Effector memory CD4-positive, alpha-beta T cell (primary cell): ENCODE results near the gene HID1.

Source experiments
- DNase-seq, 3 donors: peaks; one replicate each; pipeline ENCODE4 v3.0.0-alpha.2; 2020
- H3K27ac ChIP-seq: 2 replicates; pipeline ENCODE4 v1.7.0; 2013; ENCODE audit warnings: mild to moderate bottlenecking, low read length, moderate library complexity; ENCODE audit not compliant: insufficient read depth, poor library complexity, severe bottlenecking
- H3K27me3 ChIP-seq: replicated peaks from 2 replicates; pipeline ENCODE4 v1.7.0; 2013; ENCODE audit warnings: mild to moderate bottlenecking, low read length; ENCODE audit not compliant: insufficient read depth, control insufficient read depth, poor library complexity, severe bottlenecking
- H3K36me3 ChIP-seq: 2 replicates; pipeline ENCODE4 v1.7.0; 2013; ENCODE audit warnings: mild to moderate bottlenecking, low read length, moderate library complexity; ENCODE audit not compliant: control insufficient read depth, insufficient read depth
- H3K4me1 ChIP-seq: 2 replicates; pipeline ENCODE4 v1.7.0; 2013; ENCODE audit warnings: low read length, mild to moderate bottlenecking; ENCODE audit not compliant: control insufficient read depth, insufficient read depth, poor library complexity, severe bottlenecking
- H3K4me3 ChIP-seq: 2 replicates; pipeline ENCODE4 v1.7.0; 2013; ENCODE audit warnings: low read length, low read depth, mild to moderate bottlenecking; ENCODE audit not compliant: insufficient read depth, poor library complexity, severe bottlenecking
- H3K9me3 ChIP-seq: 2 replicates; pipeline ENCODE4 v1.7.0; 2013; ENCODE audit warnings: mild to moderate bottlenecking, low read length, moderate library complexity; ENCODE audit not compliant: control insufficient read depth
- total RNA-seq, 3 donors: gene quantifications; one replicate each; lab custom pipeline; 2026; lab: John Stamatoyannopoulos, UW

The HID1 gene, protein sequence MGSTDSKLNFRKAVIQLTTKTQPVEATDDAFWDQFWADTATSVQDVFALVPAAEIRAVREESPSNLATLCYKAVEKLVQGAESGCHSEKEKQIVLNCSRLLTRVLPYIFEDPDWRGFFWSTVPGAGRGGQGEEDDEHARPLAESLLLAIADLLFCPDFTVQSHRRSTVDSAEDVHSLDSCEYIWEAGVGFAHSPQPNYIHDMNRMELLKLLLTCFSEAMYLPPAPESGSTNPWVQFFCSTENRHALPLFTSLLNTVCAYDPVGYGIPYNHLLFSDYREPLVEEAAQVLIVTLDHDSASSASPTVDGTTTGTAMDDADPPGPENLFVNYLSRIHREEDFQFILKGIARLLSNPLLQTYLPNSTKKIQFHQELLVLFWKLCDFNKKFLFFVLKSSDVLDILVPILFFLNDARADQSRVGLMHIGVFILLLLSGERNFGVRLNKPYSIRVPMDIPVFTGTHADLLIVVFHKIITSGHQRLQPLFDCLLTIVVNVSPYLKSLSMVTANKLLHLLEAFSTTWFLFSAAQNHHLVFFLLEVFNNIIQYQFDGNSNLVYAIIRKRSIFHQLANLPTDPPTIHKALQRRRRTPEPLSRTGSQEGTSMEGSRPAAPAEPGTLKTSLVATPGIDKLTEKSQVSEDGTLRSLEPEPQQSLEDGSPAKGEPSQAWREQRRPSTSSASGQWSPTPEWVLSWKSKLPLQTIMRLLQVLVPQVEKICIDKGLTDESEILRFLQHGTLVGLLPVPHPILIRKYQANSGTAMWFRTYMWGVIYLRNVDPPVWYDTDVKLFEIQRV
- 7.5 to 9.1 (median 8.1) reads per million in 3 donors for total RNA-seq

- H3K27me3 ChIP-seq: no peaks in the 10 kb centered on the region
- peak within 1 kb of the TSS; percentile 78 for H3K4me3 ChIP-seq
- no peaks in the 10 kb centered on the region for H3K36me3 ChIP-seq
- no peaks in the 10 kb centered on the region for H3K9me3 ChIP-seq
- peaks cover 10% of the 10 kb centered on the region for H3K4me1 ChIP-seq
- DNase-seq: peak; percentile 76 to 78 (median 78)
- H3K27ac ChIP-seq: no peak within 1 kb of the TSS
These were observed at the start of gene HID1 for GRCh38 chr17:74972107-74972972. HID1 (minus strand) TSS chr17:74972759; CDS start chr17:74972656, 103 bp downstream.

DNA sequence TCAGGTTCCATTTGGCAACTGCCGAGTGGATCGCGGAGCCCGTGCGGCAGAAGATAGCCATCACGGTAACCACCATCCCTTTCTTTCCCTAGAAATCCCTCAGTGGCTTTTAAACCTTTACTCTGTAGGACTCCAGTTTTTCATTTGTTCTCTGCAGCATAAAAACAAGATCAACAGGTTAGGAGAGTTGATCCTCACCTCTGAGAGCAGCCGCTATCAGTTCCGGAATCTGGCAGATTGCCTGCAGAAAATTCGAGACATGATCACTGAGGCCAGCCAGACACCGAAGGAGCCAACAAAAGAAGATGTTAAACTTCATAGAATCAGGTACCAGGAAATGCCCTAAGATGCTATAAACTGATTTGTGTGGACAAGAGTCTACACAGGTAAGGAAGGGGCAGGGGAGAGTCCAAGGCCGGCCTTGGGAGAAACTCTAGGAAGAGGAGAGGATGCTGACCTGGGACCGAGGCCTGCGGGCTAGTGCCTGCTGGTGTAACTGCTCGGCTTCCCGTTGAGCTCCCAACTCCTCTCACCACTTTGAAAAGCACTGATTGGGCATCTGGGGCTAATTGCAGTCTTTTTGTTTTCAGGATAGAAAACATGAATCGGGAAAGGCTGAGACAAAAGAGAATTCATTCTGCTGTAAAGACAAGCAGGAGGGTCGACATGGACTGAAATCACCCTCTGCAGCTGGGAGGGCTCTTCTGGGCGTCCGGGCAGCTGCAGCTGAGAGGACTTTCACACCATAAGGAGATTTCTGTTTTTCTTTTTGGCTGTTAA, 48.0 kb upstream of the HID1 start:
- DNase-seq: no peak
- peaks cover 52% of the 10 kb centered on the region for H3K36me3 ChIP-seq
- no peaks in the 10 kb centered on the region for H3K9me3 ChIP-seq
- H3K27me3 ChIP-seq: no peaks in the 10 kb centered on the region
- no peaks in the 10 kb centered on the region for H3K4me1 ChIP-seq
- no peak overlapping the region for H3K27ac ChIP-seq
- no peak overlapping the region for H3K4me3 ChIP-seq

- H3K9me3 ChIP-seq: no peaks in the 10 kb centered on the region
- no peak overlapping the region for H3K27ac ChIP-seq
- no peaks in the 10 kb centered on the region for H3K27me3 ChIP-seq
- no peaks in the 10 kb centered on the region for H3K4me1 ChIP-seq
- H3K36me3 ChIP-seq: peaks cover 52% of the 10 kb centered on the region
- no peak for DNase-seq
- no peak overlapping the region for H3K4me3 ChIP-seq
These were observed 47.2 kb upstream of the HID1 start for GRCh38 chr17:75019710-75020109.

DNA sequence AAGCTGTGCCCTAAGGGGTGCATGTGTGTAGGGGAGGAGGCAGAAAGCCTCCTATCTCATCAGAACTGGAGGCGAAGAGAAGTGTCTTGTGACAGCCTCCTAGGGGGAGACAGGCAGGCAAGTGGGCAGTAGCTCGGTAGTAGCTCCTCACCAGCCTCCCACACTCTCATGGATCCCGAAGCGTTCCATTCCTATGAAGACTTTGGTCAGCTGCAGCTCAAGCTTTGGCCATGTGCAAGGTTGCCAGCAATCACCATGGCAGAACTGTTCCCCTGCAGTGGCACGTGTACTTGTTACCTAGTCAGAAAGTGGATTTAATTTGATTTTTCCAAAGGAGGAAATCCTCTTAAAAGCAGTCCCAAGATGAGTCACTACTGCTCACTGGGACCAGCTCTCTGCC, 46.6 kb upstream of the HID1 start:
- Histone ChIP-seq H3K36me3 (peaks cover 52% of the 10 kb centered on the region), H3K27ac (no peak overlapping the region), H3K4me1 (no peaks in the 10 kb centered on the region), H3K4me3 (no peak overlapping the region), H3K27me3 (no peaks in the 10 kb centered on the region), H3K9me3 (no peaks in the 10 kb centered on the region)
- no peak for DNase-seq

DNA sequence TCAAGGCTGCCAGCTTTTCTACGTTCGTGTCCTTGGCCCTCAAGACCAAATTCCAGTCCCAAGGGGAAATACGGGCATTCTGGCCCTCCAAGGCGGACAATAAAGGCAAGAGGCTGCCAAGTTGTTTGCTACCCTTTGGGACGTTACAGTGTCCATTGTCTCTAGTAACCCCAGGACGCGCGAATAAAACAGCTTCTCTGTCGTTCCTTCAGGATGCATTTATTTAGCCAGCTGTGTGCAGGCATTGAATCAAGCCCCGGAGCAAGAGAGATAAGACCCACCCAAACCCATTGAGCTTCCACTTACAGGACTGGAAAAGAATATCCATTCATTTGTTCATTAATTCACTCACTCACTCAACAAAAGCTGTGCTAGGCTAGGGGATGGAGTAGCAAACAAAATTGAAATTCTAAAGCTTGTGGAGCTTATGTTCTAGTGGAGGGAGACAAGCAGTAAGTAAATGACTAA, 40.6 kb upstream of the HID1 start:
- H3K27ac ChIP-seq: peak overlapping the region; percentile 75
- H3K36me3 ChIP-seq: peaks cover 12% of the 10 kb centered on the region
- no peaks in the 10 kb centered on the region for H3K9me3 ChIP-seq
- no peaks in the 10 kb centered on the region for H3K27me3 ChIP-seq
- peak overlapping the region; percentile 91 for H3K4me3 ChIP-seq
- DNase-seq: no peak
- H3K4me1 ChIP-seq: peaks cover 14% of the 10 kb centered on the region

- peaks cover 10% of the 10 kb centered on the region for H3K36me3 ChIP-seq
- H3K27ac ChIP-seq: peak within 1 kb of the TSS; percentile 75
- peak; percentile 53 to 66 (median 62) for DNase-seq
- H3K9me3 ChIP-seq: no peaks in the 10 kb centered on the region
- H3K4me1 ChIP-seq: peaks cover 14% of the 10 kb centered on the region
- H3K27me3 ChIP-seq: no peaks in the 10 kb centered on the region
- peak within 1 kb of the TSS; percentile 91 for H3K4me3 ChIP-seq
These were observed 40.0 kb upstream of the HID1 start, which contains the start of gene MRPL58 for GRCh38 chr17:75012346-75013091. MRPL58 (plus strand) TSS chr17:75012670; CDS start chr17:75012687, 17 bp downstream.

DNA sequence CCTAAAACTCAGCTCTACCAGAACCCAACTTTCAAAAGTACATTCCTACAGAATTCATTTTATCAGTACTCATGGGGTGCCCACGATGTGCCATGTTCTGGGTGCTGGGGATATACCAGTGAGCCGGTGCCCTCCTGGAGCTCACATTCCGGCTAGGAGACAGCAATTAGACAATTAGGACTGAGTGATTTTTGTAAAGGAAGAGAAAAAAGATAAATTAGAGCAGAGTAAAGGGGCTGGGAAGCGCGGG, 39.5 kb upstream of the HID1 start:
- no peaks in the 10 kb centered on the region for H3K9me3 ChIP-seq
- H3K4me1 ChIP-seq: peaks cover 14% of the 10 kb centered on the region
- DNase-seq: no peak
- H3K27me3 ChIP-seq: no peaks in the 10 kb centered on the region
- peaks cover 10% of the 10 kb centered on the region for H3K36me3 ChIP-seq
- peak overlapping the region; percentile 91 for H3K4me3 ChIP-seq
- peak overlapping the region; percentile 75 for H3K27ac ChIP-seq

- H3K36me3 ChIP-seq: peaks cover 5% of the 10 kb centered on the region
- no peak for DNase-seq
- peaks cover 14% of the 10 kb centered on the region for H3K4me1 ChIP-seq
- H3K9me3 ChIP-seq: no peaks in the 10 kb centered on the region
- H3K27me3 ChIP-seq: no peaks in the 10 kb centered on the region
- H3K27ac ChIP-seq: peak overlapping the region; percentile 75
- H3K4me3 ChIP-seq: peak overlapping the region; percentile 91
These were observed 39.0 kb upstream of the HID1 start for GRCh38 chr17:75011401-75012095.
